Limb (tissue), 2 donors: Measurements from ENCODE around the gene KRT23.

Source experiments
- DNase-seq, 2 donors: peaks; one replicate each; pipeline ENCODE4 v3.0.0-alpha.2; 2016; ENCODE audit errors: extremely low spot score in 2 of 2

KRT23 gene

DNA sequence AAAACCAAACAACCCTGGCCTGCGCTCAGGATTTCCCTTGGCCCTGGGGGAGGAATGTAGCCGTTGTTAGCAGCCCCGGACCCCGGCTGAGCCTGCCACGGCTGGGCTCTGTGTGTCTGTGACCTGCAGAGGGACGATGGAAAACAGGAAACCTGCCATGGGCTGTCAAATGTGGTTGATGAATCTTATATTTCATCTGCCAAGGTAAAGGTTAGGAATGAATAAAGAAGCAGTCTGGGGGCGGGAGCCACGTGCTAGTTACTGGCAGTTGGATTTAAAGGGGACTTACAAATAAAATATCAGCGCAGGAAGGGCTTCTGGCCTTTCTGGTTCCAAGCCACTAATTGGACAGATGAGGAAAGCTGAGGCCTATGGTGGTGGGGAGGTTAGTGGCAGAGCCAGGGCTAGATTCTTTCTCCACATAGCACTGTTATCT is at the start of gene KRT23:
KRT23 (minus strand) TSS at position 263 of the 436 bp plus-strand sequence. CDS start 1,043 bp downstream, outside the sequence.
- DNase-seq: peak in 1 of 2 donors; percentile 33

DNA sequence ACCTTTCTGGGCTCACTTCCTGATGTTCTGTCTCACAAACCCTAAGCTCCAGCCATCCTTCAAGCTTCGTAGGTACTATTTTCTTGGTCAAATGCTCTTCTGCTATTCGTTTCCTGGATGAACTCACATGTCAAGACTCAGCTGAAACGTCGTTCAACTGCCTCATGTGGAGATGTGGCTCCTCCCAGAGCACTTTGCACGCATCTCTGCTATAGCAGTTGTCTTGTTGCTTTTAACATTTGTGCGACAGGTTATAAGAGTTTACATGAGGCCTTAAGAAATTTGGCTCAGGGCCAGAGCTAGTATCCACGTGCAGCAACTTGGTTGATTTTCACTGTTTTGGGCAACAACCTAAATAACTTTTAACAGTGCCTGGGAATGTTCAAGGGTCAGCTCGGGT is 49.5 kb upstream of the KRT23 start:
- DNase-seq: no peak

- no peak for DNase-seq
Observed at GRCh38 chr17:40984226-40984625, 46.8 kb upstream of the KRT23 start, which contains the start of gene KRT40. Gene KRT40 (minus strand): TSS chr17:40984326. CDS start chr17:40984273, 53 bp downstream.

DNA sequence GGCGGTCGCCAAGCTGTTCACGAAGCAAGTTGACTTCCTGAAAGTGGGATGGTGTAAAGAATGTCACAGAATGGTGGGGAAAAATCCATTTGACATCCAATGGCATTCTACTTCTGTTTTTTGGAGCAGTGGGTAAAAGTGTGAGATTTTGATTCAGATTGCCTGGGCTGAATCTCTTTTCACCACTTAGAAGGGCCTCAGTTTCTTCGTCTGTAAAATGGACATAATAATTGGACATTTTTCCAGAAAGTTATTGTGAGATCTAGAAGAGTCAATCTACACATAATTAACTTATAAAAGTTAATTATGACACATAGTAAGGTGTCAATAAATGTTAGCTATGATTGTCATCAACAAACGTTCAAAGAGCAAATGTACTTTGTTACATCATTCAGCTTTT is 43.7 kb upstream of the KRT23 start:
- no peak for DNase-seq

- DNase-seq: peak; percentile 47 to 76
Observed at GRCh38 chr17:40980596-40980995, 43.1 kb upstream of the KRT23 start.

DNA sequence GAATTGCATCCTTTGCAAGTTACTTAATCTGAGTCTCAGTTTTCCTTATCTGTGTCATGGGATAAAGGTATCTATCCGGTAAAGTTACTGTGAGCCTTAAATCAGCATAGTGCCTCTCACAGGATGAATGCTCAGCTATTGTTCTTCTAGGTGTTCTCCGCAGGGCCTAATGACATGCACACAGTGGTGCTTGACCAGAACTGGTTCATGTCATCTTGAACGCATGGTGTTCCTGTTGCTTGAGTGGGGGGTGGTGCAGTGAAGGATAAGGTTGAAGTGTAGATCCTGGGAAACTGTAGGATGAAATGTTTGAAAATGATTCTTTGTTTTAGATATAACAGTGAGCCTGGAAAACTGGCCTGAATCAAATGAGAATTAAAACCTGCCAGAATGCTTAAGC is 42.7 kb upstream of the KRT23 start:
- DNase-seq: no peak

- DNase-seq: no peak
Observed at GRCh38 chr17:40978575-40979151, 41.2 kb upstream of the KRT23 start.

DNA sequence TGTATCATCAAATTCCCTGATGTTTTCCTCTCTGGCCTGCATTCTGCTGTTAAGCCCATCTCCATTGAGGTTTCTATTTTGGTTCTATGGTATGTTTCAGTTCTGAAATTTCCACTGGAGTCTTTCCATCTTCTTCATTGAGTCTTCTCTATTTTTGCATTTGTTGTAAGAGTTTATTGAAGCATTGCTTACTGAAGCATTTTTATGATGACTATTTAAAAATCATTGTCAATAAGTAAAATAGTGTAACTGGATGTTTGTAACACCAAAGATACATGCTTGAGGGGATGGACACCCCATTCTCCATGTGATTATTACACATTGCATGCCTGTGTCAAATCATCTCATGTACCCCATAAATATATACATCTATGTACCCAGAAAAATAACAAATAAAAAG is 38.1 kb upstream of the KRT23 start:
- no peak for DNase-seq

DNA sequence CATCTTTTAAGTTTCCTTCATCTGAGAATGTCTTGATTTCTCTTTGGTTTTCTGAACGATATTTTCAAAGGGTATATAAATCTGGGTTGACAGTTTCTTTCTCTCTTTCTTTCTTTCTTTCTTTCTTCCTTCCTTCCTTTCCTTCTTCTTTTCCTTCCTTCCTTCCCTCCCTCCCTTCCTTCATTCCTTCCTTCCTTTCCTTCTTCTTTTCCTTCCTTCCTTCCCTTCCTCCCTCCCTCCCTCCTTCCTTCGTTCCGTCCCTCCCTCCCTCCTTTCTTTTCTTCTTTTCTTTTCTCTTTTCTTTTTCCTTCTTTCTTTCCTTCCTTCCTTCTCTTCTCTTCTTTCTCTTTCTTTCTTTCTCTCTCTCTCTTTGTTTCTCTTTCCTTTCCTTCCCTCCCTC is 36.9 kb upstream of the KRT23 start:
- no peak for DNase-seq

DNA sequence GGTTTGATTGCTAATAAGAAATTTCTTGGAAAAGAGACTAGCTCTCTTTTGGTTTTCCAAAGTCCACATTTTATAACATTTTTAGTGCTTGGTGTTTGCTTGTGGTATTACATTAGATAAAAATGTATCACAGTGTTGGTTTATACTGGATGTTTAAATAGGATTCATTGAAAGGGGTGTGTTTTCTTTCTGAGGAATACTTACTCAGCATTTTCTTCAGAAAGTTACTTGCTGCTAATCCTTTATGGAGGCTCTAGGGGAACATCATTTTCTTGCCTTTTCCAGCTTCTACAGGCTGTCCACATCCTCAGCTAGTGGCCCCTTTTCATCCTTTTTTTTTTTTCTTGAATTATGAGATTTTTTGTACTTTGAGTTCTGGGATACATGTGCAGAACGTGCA is 30.1 kb upstream of the KRT23 start:
- no peak for DNase-seq

- no peak for DNase-seq
Observed at GRCh38 chr17:40966848-40967247, 29.4 kb upstream of the KRT23 start, which contains the start of gene KRT39. Gene KRT39 (minus strand): TSS chr17:40966948. CDS start chr17:40966856, 92 bp downstream.

GRCh38 chr17:40963838-40964237 is 26.4 kb upstream of the KRT23 start:
- no peak for DNase-seq

- no peak for DNase-seq
Observed at GRCh38 chr17:40962059-40962561, 24.7 kb upstream of the KRT23 start.

DNA sequence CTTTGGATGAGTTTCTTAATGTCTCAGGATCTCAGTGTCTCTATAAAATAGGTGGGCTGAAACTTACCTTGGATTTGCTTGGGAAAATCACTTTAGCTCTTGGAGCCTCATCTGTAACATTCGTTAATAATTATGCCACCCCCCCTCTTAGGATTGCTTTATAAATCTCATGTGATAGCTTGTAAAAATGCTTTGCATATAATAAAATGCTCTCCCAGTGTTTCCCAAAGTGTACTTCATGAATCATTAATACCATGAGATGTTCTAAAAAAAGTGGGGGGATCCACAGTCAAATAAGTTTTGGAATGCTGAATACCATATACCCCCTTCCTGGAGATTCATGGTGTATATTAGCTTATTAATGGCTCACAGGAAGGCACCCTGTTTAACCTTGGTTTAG is 24.1 kb upstream of the KRT23 start:
- no peak for DNase-seq

GRCh38 chr17:40960144-40960543 is 22.7 kb upstream of the KRT23 start:
- no peak for DNase-seq

- no peak for DNase-seq
Observed at GRCh38 chr17:40958086-40958953, 20.9 kb upstream of the KRT23 start.

- DNase-seq: no peak
Observed at GRCh38 chr17:40956401-40957254, 19.2 kb upstream of the KRT23 start.

DNA sequence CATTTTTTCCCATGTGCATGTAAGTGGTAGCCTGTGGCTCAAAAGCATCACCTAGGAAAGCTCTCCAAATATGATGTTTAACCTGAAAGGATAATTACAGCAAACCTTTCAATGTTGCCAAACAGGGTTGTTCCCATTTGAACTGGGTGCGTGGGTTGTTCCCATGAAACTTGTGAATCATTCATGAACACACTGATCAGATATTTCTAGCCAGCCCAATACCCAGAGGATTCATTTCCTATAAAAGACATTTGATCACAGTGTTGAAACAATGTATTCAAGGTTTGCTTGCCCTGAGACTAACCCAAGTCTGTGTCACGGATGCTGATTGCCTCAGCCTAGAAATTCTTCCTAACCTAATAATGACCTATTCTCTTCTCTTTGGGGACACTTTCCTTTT is 16.4 kb upstream of the KRT23 start:
- DNase-seq: no peak

- no peak for DNase-seq
Observed at GRCh38 chr17:40952661-40953060, 15.2 kb upstream of the KRT23 start.

DNA sequence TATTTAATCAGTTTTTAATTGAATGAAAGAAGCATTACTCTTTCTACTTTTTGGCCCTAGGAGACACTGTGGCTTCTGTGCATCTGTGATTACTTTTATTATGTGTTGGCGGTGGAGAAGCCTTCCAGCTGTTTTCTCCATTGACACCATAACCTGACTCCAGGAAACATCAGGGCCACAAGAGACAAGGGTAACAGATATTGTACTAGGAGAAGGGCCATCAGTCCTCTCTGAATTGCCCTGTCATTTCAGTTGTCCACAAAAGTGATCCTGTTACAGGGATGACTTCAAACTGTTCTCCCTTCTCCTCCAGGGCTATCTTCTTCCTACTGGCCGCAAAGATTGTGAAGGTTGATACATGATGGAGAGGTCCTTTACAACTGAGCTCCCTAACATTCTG is 14.7 kb upstream of the KRT23 start:
- no peak for DNase-seq

- no peak for DNase-seq
Observed at GRCh38 chr17:40951011-40951622, 13.7 kb upstream of the KRT23 start.
